ENCODE data around the gene ITGB1BP2.
"Not testable (repeated sequence)": the region's sequence is repeated elsewhere in the genome, so short reads cannot be mapped to it uniquely, and the experiment has no call there.

ITGB1BP2 gene

GRCh38 chrX:71301195-71301924 is at the start of gene ITGB1BP2:
ITGB1BP2 (plus strand) TSS chrX:71301750; CDS start chrX:71301807, 57 bp downstream.
- DNase-seq (ENCODE audit: low read depth in 2 of 3, low spot score in 1 of 3): no peak

DNA sequence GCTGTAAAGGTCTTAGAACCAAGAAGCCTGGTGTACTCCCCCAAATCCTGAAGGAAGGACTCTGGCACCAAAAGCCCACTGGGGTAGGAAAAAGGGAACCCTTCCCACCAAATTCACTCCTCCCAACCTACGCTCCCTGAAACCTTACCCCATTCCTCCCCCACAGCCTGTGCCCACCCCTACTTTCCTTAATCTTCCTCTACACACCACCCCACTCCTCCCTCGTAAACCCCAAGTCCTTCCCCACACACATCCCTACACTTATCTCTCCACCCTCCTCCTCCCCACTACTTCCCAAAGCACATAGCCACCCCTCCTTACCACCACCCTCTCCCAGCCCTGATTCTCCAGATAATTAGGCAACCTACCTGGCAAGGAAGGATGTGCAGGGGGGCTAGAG is 49.3 kb upstream of the ITGB1BP2 start:
- no peak for DNase-seq (ENCODE audit: low read depth in 2 of 3, low spot score in 1 of 3)

GRCh38 chrX:71253253-71254091 is 48.1 kb upstream of the ITGB1BP2 start:
- DNase-seq (ENCODE audit: low read depth in 2 of 3, low spot score in 1 of 3): peak in 2 of 3 donors; percentile 14 to 17

DNA sequence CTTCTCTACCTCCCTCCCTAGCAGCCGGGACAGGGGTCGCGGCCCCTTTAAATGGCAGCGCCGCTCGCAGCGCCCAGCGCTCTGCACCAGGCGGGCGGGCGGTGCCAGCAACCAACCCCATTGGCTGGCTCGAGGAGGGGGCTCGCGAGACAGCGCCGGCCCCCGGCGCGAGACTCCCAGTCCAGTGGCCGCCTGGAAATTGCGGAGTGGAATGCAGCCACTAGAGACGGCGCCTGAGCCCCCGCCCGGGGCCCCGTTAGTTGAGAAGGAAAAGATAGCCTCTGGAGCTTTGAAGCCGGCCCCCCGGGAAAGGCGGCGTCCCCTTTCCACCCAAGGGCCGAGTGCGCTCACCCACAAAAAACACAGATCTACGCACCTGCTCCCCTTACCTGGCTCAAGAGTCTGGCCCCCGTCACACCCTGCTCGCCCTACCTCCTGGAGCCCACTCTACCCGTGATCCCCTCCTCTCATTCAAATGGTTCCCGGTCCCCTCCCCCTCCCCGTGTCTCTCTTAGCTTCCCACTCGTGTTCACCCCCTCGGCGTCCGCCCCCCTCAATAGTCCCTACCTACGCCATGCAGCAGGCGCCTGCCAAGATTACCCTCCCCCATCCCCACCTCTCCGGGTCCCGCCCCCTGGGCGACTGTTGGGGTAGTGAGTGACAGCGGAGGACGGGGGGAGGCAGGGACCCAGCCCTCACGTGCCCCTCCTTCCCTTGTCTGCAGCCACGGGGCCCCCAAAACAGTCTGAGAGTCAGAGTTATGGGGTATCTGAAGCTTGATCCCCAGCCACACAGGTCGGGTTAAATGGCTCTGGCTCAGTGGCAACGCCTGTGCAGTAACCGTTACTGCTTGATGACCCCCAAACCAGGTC is 47.2 kb upstream of the ITGB1BP2 start, which contains the start of gene ZMYM3:
TSS of gene ZMYM3 (minus strand) at position 49 of the 872 bp plus-strand sequence. CDS start 885 bp downstream, outside the sequence.
- DNase-seq (ENCODE audit: low read depth in 2 of 3, low spot score in 1 of 3): peak; percentile 50 to 64 (median 56)

DNA sequence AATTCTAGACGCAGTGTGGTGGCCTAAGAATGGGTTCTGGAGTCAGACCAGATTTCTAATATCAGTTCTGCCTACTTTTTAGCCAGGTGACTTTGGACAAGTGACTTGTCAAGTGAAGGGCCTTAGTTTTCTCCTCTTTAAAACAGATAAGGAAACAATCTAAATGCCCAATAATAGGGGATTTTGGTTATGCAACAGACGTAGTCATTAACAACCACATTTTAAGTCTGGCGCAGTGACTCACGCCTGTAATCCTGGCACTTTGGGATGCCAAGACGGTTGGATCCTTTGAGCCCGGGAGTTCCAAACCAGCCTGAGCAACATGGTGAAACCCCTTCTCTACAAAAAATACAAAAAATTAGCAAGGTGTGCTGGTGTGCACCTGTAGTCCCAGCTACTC is 45.5 kb upstream of the ITGB1BP2 start:
- DNase-seq (ENCODE audit: low read depth in 2 of 3, low spot score in 1 of 3): no peak

DNA sequence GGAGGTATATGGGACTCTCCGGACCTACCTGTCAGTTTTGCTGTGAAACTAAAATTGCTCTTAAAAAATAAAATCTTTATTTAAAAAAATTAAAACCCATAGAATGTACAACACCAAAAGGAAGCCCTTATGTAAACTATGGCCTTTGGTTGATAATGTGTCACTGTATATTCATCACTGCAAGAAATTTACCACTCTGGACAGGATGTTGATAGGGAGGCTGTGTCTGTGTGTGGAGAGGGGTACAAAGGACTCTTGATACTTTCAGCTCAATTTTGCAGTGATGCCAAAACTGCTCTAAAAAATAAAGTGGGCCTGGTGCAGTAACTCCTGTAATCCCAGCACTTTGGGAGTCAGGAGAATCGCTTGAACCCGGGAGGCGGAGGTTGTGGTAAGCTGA is 44.7 kb upstream of the ITGB1BP2 start:
- DNase-seq (ENCODE audit: low read depth in 2 of 3, low spot score in 1 of 3): no peak

- DNase-seq (ENCODE audit: low read depth in 2 of 3, low spot score in 1 of 3): not testable (repeated sequence)
These were observed 32.9 kb upstream of the ITGB1BP2 start for GRCh38 chrX:71268624-71269023.

DNA sequence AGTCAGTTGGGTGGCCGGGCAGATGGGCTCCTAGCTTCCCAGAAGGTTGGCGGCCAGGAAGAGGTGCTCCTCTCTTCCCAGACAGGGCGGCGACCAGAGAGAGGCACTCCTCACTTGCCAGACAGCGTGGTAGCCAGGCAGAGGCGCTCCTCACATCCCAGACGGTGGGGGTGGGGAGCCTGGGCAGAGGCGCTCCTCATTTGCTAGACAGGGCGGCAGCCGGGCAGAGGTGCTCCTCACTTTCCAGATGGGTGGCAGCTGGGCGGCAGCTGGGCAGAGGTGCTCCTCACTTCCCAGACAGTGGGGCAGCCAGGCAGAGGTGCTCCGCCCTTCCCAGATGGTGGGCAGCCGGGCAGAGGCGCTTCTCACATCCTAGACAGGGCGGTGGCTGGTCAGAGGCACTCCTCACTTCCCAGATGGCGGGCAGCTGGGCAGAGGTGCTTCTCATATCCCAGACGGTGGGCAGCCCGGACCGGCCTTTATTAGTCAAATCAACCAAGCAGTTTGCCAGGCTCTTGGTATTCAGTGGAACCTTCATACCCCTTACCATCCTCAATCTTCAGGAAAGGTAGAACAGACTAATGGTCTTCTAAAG is 31.7 kb upstream of the ITGB1BP2 start:
- DNase-seq (ENCODE audit: low read depth in 2 of 3, low spot score in 1 of 3): no peak

GRCh38 chrX:71272313-71272712 is 29.2 kb upstream of the ITGB1BP2 start:
- DNase-seq (ENCODE audit: low read depth in 2 of 3, low spot score in 1 of 3): not testable (repeated sequence)

- not testable (repeated sequence) for DNase-seq (ENCODE audit: low read depth in 2 of 3, low spot score in 1 of 3)
These were observed 20.2 kb upstream of the ITGB1BP2 start for GRCh38 chrX:71281300-71281699.

DNA sequence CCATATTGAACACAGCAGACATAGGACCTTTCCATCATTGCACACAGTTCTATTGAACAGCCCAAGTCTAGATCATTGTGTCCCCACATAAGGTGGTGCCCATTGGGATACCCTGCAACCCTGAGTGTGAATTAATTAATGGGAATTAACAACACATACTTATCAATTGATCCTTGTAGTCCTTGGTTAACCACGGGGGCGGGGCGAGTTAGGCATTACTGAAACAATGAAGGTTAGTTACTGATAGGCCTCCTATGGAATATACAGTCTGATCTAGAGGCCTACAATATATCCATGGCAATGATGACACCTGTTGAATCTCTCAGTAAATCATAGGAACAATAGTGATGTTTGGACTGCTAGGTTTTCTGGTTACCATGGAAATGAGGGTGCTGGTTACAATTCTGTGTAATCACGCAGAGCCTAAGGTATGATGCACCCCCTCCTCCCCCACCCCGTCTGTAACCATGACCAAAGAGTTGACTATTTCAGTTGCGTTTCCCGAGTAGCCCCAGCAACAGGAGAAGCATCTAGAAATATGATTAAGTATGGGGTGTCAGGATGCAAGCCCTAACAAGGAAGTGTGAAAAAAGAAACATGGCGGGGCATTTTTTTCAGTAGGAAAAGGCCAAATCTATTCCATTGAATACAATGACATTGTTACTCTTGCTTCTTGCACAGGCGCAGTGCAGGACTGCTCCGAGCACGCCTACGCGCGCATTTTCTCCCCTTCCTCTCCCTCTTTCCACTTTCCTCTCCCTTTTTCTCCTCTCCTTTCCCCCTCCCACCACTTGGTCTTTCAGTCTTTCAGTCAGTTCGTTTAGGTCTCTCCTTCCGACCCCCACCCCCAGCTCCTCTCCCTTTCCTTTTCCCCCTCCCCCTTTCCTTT is 18.8 kb upstream of the ITGB1BP2 start:
- peak; percentile 41 to 49 (median 44) for DNase-seq (ENCODE audit: low read depth in 2 of 3, low spot score in 1 of 3)

- peak; percentile 73 to 83 (median 74) for DNase-seq (ENCODE audit: low read depth in 2 of 3, low spot score in 1 of 3)
These were observed 18.0 kb upstream of the ITGB1BP2 start, which contains the start of gene NONO for GRCh38 chrX:71283403-71284143. NONO (plus strand) TSS chrX:71283635; CDS start chrX:71290638, 7,003 bp downstream.

GRCh38 chrX:71285929-71286328 is 15.6 kb upstream of the ITGB1BP2 start:
- DNase-seq (ENCODE audit: low read depth in 2 of 3, low spot score in 1 of 3): no peak

DNA sequence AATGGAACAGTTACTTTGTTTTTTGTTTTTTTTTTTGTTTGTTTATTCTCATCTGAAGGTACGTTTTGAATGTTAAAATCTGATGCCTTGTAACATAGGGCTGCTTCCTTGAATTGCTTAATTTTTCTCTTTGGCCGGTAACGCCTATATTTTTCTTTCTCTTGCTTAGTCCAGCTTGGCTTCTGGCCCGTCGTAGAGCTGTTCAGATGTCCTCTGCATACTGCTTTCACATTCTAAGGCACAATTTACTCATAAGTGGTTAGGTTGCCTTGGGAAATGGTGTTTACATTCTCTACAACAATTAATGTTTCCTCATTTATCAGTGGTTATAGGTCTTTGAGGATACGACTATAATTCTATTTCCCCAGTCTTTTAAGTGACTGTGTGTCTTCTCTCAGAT is 10.2 kb upstream of the ITGB1BP2 start:
- no peak for DNase-seq (ENCODE audit: low read depth in 2 of 3, low spot score in 1 of 3)

DNA sequence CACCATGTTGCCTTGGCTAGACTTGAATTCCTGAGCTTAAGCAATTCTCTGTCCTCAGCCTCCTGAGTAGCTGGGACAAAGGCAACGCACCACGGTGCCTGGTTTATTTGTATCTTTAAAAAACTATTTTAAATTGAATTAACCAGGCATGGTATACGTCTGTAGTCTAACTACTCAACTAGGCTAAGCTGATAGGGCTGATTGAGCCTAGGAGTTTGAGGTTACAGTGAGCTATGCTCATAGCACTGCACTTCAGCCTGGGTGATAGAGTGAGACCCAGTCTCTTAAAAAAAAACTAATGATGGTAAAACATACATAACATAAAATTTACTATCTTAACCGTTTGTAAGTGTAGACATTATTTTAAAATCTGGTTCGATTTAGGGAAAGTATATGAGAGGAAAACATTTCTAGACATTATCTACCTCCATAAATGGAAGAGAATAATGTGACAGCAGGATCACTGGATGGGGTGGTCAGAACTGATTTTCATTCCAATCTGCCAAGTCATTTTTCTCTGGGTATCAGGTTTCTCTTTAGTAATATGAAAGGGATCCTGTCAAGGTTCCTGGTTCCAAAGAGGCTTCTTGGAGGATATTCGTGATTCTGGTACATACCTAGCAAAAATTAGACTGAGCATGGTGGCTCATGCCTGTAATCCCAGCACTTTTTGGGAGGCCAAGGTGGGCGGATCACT is 8.7 kb upstream of the ITGB1BP2 start:
- DNase-seq (ENCODE audit: low read depth in 2 of 3, low spot score in 1 of 3): no peak

- no peak for DNase-seq (ENCODE audit: low read depth in 2 of 3, low spot score in 1 of 3)
These were observed 4.7 kb upstream of the ITGB1BP2 start for GRCh38 chrX:71296806-71297205.

DNA sequence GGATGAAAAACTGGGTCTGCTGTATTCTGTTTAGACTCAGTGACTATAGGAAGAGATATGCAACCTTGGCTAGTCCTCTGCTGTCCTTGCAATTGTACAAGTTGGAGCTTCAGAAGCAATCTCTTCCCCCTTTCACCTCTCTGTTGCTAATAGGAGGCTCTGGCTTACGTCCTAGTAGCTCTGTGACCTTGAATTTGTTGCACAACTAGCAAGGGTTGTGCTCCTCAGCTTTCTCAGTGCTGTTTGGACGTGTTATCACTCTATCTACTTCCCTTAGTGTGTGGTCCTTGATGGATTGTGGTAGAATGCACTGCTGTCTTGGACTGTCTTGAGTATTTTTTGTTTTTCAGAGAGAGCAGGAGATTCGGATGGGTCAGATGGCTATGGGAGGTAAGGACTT is 3.4 kb upstream of the ITGB1BP2 start:
- DNase-seq (ENCODE audit: low read depth in 2 of 3, low spot score in 1 of 3): no peak

DNA sequence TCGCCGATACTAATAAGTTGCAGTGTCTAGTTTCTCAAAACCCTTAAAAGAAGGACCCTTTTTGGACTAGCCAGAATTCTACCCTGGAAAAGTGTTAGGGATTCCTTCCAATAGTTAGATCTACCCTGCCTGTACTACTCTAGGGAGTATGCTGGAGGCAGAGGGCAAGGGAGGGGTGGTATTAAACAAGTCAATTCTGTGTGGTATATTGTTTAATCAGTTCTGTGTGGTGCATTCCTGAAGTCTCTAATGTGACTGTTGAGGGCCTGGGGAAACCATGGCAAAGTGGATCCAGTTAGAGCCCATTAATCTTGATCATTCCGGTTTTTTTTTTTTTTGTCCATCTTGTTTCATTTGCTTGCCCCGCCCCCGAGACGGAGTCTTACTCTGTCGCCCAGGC is 1.5 kb upstream of the ITGB1BP2 start:
- DNase-seq (ENCODE audit: low read depth in 2 of 3, low spot score in 1 of 3): not testable (repeated sequence)

All from stimulated activated CD4-positive, alpha-beta T cell treated with anti-CD3 and anti-CD28 coated beads, Interleukin-12 subunit alpha, Interleukin-12 subunit beta, amount 100 ng/mL, for 48 hours (primary cell).